ENCODE results near the gene CLPTM1L.

Gene CLPTM1L

GRCh38 chr5:1384521-1384920, 39.6 kb upstream of the CLPTM1L start:
- H3K4me3 ChIP-seq (ENCODE audit: low read length): no peak overlapping the region
- no peak for DNase-seq (ENCODE audit: low read depth)
- TF ChIP-seq, protein P1, sequence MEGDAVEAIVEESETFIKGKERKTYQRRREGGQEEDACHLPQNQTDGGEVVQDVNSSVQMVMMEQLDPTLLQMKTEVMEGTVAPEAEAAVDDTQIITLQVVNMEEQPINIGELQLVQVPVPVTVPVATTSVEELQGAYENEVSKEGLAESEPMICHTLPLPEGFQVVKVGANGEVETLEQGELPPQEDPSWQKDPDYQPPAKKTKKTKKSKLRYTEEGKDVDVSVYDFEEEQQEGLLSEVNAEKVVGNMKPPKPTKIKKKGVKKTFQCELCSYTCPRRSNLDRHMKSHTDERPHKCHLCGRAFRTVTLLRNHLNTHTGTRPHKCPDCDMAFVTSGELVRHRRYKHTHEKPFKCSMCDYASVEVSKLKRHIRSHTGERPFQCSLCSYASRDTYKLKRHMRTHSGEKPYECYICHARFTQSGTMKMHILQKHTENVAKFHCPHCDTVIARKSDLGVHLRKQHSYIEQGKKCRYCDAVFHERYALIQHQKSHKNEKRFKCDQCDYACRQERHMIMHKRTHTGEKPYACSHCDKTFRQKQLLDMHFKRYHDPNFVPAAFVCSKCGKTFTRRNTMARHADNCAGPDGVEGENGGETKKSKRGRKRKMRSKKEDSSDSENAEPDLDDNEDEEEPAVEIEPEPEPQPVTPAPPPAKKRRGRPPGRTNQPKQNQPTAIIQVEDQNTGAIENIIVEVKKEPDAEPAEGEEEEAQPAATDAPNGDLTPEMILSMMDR (IDR thresholded peaks at IDR 0.05; ENCODE audit: insufficient read depth, low read depth, low read length, missing control alignments): no peak

GRCh38 chr5:1383886-1384401, 39.0 kb upstream of the CLPTM1L start:
- TF ChIP-seq, protein P1 (IDR thresholded peaks at IDR 0.05; ENCODE audit: insufficient read depth, low read depth, low read length, missing control alignments): no peak
- no peak for DNase-seq (ENCODE audit: low read depth)
- H3K4me3 ChIP-seq (ENCODE audit: low read length): no peak overlapping the region

GRCh38 chr5:1383344-1383743, 38.4 kb upstream of the CLPTM1L start:
- DNase-seq (ENCODE audit: low read depth): no peak
- TF ChIP-seq, protein P1 (IDR thresholded peaks at IDR 0.05; ENCODE audit: insufficient read depth, low read depth, low read length, missing control alignments): no peak
- H3K4me3 ChIP-seq (ENCODE audit: low read length): no peak overlapping the region

- no peak overlapping the region for H3K4me3 ChIP-seq (ENCODE audit: low read length)
- no peak for DNase-seq (ENCODE audit: low read depth)
- TF ChIP-seq, protein P1 (IDR thresholded peaks at IDR 0.05; ENCODE audit: insufficient read depth, low read depth, low read length, missing control alignments): no peak
Measured at GRCh38 chr5:1382248-1382700, 37.4 kb upstream of the CLPTM1L start.

DNA sequence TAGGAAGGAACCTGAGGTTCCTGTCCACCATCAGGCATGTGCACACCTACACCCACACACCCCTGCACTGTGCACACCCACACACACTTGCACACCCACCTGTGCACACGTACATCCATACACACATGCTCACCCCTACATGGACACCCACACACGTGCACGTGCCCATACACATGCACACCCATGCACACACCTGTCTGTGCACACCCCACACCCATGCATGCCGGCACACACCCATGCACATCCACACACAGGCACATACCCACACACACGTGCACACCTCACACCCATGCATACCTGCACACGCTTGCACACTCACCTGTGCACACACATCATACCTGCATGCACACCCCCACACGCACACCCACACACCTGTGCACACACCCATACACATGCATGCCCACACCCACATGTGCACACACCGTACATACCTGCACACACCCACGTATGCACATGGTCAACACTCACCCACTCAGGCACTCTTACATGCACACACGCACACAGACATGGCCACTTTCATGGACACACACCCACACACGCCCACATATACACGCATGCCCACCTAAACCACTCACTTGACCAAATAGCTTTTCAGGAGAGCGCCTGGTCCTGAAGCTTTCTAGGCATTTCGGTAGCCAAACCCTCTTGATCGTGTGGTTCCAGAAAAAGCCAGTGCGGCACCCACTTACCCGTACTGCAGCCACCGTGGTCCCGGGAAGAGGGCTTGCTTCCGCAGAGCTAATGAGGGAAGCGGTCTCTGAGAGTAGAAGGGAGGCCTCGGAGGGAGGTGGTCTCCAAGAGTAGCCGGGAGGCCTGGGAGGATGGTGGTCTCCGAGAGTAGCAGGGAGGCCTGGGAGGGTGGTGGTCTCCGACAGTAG, 36.7 kb upstream of the CLPTM1L start:
- TF ChIP-seq, protein P1 (IDR thresholded peaks at IDR 0.05; ENCODE audit: insufficient read depth, low read depth, low read length, missing control alignments): no peak
- no peak overlapping the region for H3K4me3 ChIP-seq (ENCODE audit: low read length)
- no peak for DNase-seq (ENCODE audit: low read depth)

- TF ChIP-seq, protein P1 (IDR thresholded peaks at IDR 0.05; ENCODE audit: insufficient read depth, low read depth, low read length, missing control alignments): no peak
- H3K4me3 ChIP-seq (ENCODE audit: low read length): no peak overlapping the region
- DNase-seq (ENCODE audit: low read depth): no peak
Measured at GRCh38 chr5:1380910-1381309, 36.0 kb upstream of the CLPTM1L start.
